Astrocyte of the spinal cord (primary cell): ENCODE data around the gene OSBPL5.

Experiments
- DNase-seq: peaks from one replicate; pipeline ENCODE4 v3.0.0; 2011; ENCODE audit warnings: low read depth, low spot score
- H3K4me3 ChIP-seq: 2 replicates; pipeline ENCODE4 v1.5.1; 2011; ENCODE audit warnings: low read depth, mild to moderate bottlenecking, low read length, moderate library complexity
- in situ Hi-C: cut with HindIII; loops from 2 replicates; pipeline ENCODE4 v1.10.0; 2017; ENCODE audit warnings: low sequenced_read_pairs
- TF ChIP-seq, protein P1 (sequence below): IDR thresholded peaks from 2 replicates; pipeline ENCODE4 v1.5.1; 2012; ENCODE audit warnings: low read depth, mild to moderate bottlenecking, low read length, inconsistent platforms

Gene OSBPL5

DNA sequence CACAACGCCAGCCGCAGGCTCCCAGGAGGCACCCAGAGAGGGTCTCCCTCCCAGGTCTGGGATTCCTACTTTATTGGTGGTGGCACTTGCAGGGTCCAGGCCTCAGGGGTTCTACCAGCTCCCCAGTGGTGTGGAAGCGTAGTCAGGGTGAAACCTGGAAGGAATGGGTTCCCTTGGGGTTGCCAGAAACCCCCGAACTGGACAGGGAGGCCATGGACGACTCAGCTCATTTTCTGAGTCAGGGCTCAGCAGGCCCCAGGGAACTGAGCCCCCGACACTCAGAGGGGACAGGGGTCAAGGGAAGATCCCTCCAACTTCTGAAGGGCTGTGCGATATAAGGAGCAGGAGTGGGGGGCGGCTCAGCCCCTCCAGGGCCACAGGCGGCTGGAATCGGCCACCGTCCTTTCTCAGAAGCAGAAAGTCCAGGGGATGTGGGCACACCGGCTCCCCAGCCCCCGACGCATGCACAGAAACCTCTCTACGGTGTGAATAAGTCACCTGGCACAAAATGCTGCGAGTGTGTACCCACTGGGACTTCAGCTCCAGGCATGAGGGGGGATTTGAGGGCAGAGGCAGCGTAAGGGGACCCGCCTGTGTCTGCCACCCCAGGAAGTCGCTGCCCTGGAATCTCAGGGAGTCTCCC is 28.4 kb upstream of the OSBPL5 start:
- in situ Hi-C loops: no loop called here
- TF ChIP-seq, protein P1, sequence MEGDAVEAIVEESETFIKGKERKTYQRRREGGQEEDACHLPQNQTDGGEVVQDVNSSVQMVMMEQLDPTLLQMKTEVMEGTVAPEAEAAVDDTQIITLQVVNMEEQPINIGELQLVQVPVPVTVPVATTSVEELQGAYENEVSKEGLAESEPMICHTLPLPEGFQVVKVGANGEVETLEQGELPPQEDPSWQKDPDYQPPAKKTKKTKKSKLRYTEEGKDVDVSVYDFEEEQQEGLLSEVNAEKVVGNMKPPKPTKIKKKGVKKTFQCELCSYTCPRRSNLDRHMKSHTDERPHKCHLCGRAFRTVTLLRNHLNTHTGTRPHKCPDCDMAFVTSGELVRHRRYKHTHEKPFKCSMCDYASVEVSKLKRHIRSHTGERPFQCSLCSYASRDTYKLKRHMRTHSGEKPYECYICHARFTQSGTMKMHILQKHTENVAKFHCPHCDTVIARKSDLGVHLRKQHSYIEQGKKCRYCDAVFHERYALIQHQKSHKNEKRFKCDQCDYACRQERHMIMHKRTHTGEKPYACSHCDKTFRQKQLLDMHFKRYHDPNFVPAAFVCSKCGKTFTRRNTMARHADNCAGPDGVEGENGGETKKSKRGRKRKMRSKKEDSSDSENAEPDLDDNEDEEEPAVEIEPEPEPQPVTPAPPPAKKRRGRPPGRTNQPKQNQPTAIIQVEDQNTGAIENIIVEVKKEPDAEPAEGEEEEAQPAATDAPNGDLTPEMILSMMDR: no peak
- no peak overlapping the region for H3K4me3 ChIP-seq
- DNase-seq: no peak

DNA sequence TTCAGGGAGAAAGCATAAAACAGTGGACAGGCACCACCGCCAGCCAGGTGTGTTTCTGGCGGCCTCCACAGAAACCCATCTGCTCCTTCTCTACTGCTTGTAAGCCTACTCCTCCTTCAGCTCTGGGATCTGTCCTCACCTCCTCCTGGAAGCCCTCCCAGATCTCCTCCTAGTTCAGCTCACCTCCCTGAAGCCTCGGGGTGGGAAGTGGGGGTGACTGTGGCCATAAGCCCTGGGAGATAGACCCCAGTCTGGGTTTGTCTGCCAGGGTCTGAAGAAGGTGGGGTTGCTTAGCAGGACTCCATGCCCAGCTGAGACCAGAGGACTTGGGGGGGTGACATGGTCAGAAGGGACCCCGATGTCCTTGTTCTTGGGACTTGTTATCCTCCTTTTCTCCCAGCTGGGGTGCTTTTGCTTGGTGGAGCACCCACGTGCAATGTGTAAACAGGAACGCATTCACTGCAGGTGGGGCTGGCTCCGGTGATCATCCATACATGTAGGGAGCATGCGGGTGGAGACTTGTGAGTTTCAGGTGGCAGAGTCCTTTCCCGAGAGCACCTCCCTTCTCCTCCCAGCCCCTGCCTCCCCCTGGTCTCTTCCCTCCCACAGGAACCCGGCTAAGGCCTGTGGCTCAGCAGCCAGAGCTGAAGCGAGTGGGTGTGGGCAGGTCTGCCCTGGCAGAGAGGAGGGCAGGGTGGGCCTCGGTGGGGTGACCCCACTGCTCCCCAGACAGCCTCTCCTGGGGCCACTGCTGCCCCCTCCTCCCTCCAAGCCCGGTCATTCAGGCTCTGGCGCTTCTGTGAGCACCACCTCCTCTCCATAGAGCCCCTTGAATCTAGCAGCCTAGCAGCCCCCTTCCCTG is 27.6 kb upstream of the OSBPL5 start:
- in situ Hi-C loops: no loop called here
- TF ChIP-seq, protein P1: no peak
- H3K4me3 ChIP-seq: no peak overlapping the region
- DNase-seq: no peak

DNA sequence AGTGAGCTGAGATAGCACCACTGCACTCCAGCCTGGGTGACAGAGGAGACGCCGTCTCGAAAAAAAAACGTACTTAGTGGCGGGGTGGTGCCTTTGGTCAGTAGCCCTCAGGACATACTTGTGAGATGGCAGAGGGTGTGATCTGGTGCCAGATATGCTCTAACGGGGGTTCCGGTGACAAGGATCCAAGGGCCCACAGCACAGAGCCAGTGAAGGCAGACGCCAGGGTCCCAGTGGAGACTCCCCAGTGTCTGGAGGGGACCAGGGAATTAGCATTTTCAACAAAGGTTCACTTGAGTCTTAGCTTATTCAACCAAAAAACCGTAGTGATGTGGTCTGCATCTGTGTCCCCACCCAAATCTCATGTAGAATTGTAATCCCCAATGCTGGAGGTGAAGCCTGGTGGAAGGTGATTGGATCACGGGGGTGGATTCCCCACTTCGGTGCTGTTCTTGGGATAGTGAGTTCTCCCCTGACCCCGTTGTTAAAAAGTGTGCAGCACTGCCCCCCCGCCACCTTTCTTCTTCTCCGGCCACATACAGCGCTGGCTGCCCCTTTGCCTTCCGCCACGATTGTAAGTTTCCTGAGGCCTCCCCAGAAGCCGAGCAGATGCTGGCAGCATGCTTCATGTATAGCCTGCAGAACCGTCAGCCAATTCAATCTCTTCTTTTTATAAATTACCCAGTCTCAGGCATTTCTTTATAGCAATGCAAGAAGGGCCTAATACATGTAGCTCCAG is 26.6 kb upstream of the OSBPL5 start:
- in situ Hi-C loops: no loop called here
- TF ChIP-seq, protein P1: no peak
- no peak for DNase-seq
- no peak overlapping the region for H3K4me3 ChIP-seq

DNA sequence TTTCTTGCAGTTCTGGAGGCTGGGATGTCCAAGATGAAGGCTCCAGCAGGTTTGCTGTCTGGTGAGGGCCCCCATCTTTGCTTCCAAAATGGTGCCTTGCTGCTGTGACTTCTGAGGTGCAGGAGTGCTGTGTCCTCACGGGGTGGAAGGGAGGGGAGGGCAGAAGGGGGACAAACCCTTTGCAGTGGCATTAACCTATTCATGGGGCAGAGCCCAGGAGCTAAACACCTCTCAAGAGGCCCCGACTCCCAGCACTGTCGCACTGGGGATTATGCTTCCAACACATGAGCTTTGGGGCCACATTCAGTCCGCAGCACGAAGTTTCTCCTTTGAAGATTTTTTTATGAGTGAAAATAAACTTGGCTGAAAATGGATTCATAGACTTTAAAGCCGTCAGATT is 25.5 kb upstream of the OSBPL5 start:
- TF ChIP-seq, protein P1: no peak
- no peak overlapping the region for H3K4me3 ChIP-seq
- DNase-seq: no peak
- in situ Hi-C loops: no loop called here

DNA sequence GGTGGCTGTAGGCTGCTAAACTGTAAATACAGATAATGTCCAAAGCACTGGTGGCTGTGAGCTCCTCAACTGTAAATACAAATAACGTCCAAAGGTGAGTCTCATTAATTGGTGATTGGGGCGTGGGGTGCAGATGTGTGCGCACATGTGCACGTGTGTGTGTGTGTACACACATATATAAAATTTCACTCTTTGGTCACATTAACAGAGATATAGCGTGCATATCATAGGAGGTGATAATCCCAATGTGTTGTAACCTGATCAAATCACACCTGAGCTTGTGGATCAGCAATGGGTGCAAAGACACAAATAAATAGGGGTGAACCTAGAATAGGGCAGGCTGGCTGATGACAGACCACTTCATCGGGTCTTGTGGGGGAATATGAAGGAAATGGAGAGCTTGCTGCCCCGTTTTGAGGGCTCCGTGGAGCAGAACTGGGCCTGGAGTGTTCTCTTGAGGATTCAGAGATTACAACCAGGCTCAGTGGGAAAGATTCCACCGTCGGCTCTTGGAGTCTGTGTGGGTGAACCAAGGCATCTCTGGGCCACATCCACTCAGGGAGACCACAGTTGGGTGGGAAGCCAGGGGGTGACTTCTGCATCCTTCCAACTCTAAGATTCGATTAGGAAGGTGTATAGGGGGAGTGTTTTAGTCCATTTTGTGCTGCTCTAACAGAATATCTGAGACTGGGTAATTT is 24.9 kb upstream of the OSBPL5 start:
- no peak overlapping the region for H3K4me3 ChIP-seq
- TF ChIP-seq, protein P1: no peak
- in situ Hi-C loops: no loop called here
- DNase-seq: no peak
